OCI-LY3 (cell line): ENCODE measurements around the gene MINDY4.

ENCODE experiments used
- H2AFZ ChIP-seq: fragments of 200-600, 300-600 bp; shearing (Covaris generic); 2 replicates; pipeline ENCODE4 v1.6.0; 2014; ENCODE audit warnings: antibody characterized with exemption, low read depth, low read length
- H3K27ac ChIP-seq: fragments of 200-600, 300-600 bp; sonication (generic); 2 replicates; pipeline ENCODE4 v1.5.1; 2014; ENCODE audit warnings: mild to moderate bottlenecking, low read length, moderate library complexity, mixed read lengths
- H3K27me3 ChIP-seq: fragments of 200-600, 300-600 bp; sonication (generic); 2 replicates; pipeline ENCODE4 v1.6.1; 2014; ENCODE audit warnings: low read depth, low read length, mixed read lengths
- H3K36me3 ChIP-seq: fragments of 200-600, 300-600 bp; sonication (generic); replicated peaks from 2 replicates; pipeline ENCODE3; 2014; ENCODE audit warnings: low read depth, low read length, mixed read lengths
- H3K4me1 ChIP-seq: fragments of 300-600, 200-600 bp; sonication (generic); 2 replicates; pipeline ENCODE4 v1.6.1; 2014; ENCODE audit warnings: low read length, mixed read lengths
- H3K4me2 ChIP-seq: fragments of 200-600, 300-600 bp; sonication (generic); 2 replicates; pipeline ENCODE4 v1.6.1; 2014; ENCODE audit warnings: low read length, mixed read lengths
- H3K4me3 ChIP-seq: fragments of 300-600, 200-600 bp; sonication (generic); 2 replicates; pipeline ENCODE4 v1.5.1; 2014; ENCODE audit warnings: antibody characterized with exemption, mild to moderate bottlenecking, low read length, moderate library complexity
- H3K79me2 ChIP-seq: fragments of 300-600, 200-600 bp; shearing (Covaris generic); 2 replicates; pipeline ENCODE4 v1.6.1; 2014; ENCODE audit warnings: mild to moderate bottlenecking, low read length, mixed read lengths
- H3K9ac ChIP-seq: fragments of 300-600, 200-600 bp; shearing (Covaris generic); 2 replicates; pipeline ENCODE4 v1.6.0; 2014; ENCODE audit warnings: mild to moderate bottlenecking, low read length, moderate library complexity
- H3K9me3 ChIP-seq: fragments of 200-600, 300-600 bp; shearing (Covaris generic); 2 replicates; pipeline ENCODE4 v1.6.1; 2014; ENCODE audit warnings: low read length, mixed read lengths; ENCODE audit not compliant: insufficient read depth
- H4K20me1 ChIP-seq: fragments of 200-600, 300-600 bp; sonication (generic); 2 replicates; pipeline ENCODE4 v1.6.1; 2016; ENCODE audit warnings: low read length, mixed read lengths; ENCODE audit not compliant: insufficient read depth
- EZH2phosphoT487 ChIP-seq: fragments of 200-600 bp; shearing (Covaris generic); IDR thresholded peaks from 2 replicates; pipeline ENCODE4 v1.6.1; 2018; ENCODE audit warnings: antibody characterized with exemption, mixed run types, low read depth
- TF ChIP-seq, protein P1 (sequence below): fragments of 200-600, 300-600 bp; sonication (generic); IDR thresholded peaks from 2 replicates; pipeline ENCODE4 v1.5.1; 2014; ENCODE audit warnings: antibody characterized with exemption, low read length, low read depth

The MINDY4 gene

DNA sequence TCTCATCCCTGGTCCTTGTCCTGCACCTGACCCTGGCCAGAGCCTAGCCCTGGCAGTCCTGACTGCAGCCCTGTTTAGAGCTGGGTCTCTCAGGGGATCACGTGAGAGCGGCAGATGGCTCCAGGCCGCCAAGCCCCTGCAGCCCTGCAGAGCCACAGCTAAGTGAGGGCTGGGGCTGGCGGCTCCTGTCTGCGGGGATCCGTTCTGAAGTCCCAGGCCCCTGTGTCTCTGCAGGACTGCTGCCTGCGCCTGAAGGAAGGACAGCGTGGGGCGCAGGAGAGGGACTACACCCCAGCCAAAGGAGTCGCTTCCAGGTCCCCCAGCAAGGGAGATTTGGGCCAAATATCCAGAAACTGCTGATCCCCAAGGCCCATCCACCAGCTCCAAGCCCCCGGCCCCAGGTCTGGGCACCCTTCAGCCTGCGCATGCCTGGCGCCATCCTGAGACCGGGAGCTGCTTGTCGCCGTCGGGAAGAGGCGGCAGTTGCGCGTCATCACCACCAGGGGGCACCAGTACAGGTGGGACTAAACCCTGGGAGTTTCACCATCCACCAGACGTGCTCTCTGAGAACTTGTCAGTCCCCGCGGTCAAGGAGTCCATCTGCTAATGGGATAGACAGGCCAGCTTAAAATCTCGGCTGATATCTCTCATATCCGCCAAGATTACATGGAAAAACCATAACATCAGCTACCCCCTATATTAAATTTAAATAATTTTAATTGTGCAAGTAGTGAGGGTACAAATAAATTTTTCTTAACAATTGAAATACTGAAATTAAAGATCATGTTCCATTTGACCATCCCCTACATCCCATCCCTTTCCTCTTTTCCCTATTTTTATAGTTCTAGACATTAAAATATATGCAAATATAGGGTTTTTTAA lies 167.5 kb downstream of the MINDY4 start:
- Histone ChIP-seq H3K4me1 (no peaks in the 10 kb centered on the region), H3K4me2 (peak overlapping the region; percentile 56), H4K20me1 (no peaks in the 10 kb centered on the region), H3K36me3 (no peaks in the 10 kb centered on the region), H3K9ac (no peak overlapping the region), H3K79me2 (no peaks in the 10 kb centered on the region), H3K4me3 (peak overlapping the region; percentile 42; the same call in 1 of the 2 replicates), H2AFZ (peak overlapping the region; percentile 80), H3K9me3 (no peaks in the 10 kb centered on the region), H3K27ac (no peak overlapping the region), H3K27me3 (peaks cover 22% of the 10 kb centered on the region)
- no peak for TF ChIP-seq EZH2phosphoT487
- TF ChIP-seq, protein P1, sequence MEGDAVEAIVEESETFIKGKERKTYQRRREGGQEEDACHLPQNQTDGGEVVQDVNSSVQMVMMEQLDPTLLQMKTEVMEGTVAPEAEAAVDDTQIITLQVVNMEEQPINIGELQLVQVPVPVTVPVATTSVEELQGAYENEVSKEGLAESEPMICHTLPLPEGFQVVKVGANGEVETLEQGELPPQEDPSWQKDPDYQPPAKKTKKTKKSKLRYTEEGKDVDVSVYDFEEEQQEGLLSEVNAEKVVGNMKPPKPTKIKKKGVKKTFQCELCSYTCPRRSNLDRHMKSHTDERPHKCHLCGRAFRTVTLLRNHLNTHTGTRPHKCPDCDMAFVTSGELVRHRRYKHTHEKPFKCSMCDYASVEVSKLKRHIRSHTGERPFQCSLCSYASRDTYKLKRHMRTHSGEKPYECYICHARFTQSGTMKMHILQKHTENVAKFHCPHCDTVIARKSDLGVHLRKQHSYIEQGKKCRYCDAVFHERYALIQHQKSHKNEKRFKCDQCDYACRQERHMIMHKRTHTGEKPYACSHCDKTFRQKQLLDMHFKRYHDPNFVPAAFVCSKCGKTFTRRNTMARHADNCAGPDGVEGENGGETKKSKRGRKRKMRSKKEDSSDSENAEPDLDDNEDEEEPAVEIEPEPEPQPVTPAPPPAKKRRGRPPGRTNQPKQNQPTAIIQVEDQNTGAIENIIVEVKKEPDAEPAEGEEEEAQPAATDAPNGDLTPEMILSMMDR, result peak; percentile 67

DNA sequence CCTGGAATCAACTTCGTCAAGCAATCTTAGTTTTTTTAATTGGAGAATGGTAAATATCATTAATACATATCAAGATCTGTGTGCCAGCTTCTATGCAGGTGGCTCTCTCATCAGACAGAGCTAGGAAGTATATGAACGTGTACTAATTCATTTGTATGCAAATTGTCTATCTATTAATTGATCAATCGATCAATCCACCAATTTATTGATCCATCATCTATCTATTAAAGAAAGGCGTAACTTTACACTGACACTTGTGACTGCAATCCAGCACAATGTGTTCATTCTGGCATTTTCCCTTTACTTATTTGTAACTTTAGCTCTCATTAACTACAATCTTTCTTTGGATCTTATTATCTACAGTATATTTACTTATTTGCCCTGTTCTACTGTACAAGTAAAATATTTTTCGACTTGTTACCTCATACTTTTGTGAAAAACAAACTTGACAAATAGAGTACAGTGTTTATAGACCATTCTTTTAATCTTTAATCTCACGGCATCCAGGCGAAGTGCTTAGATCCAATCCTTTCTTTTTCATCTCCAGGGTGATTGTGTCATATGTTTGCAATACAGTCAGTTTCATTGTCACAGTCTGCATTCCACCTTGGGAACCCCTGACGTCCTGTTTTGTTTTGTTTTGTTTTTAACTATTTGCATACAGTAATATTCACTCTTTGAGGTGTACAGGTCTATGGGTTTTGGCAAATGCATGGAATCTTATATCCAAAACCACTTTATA lies 170.5 kb downstream of the MINDY4 start:
- no peak overlapping the region for H3K4me3 ChIP-seq
- H3K9ac ChIP-seq, result no peak overlapping the region
- H3K27ac ChIP-seq, result no peak overlapping the region
- no peak for TF ChIP-seq EZH2phosphoT487
- TF ChIP-seq, protein P1, result no peak
- H3K36me3 ChIP-seq, result no peaks in the 10 kb centered on the region
- H4K20me1 ChIP-seq, result no peaks in the 10 kb centered on the region
- H3K4me1 ChIP-seq, result no peaks in the 10 kb centered on the region
- H2AFZ ChIP-seq, result no peak overlapping the region
- no peak overlapping the region for H3K4me2 ChIP-seq
- H3K27me3 ChIP-seq, result peaks cover 26% of the 10 kb centered on the region
- H3K79me2 ChIP-seq, result no peaks in the 10 kb centered on the region
- H3K9me3 ChIP-seq, result no peaks in the 10 kb centered on the region
